Measurements from ENCODE around the gene IGSF9B. TPM values are rescaled to one million over a fixed set of nuclear protein-coding genes. Genes with fewer than 3 reads are reported as not detected.

The IGSF9B gene
- total RNA-seq, 1 donor from 2014 or later: 2.0 TPM

GRCh38 chr11:133938166-133938565, 18.6 kb downstream of the IGSF9B start:
- no peak for DNase-seq
- no peak overlapping the region for H3K27ac Mint-ChIP-seq
- ATAC-seq (ENCODE audit: low read depth): no peak
- POLR2A ChIA-PET: no interaction called here
- H3K4me3 Mint-ChIP-seq: no peak overlapping the region
- no peaks in the 10 kb centered on the region for H3K9me3 Mint-ChIP-seq
- no peaks in the 10 kb centered on the region for H3K36me3 Mint-ChIP-seq (ENCODE audit: low read depth)
- intact Hi-C loops (cut with micrococcal nuclease): no loop called here
- no peaks in the 10 kb centered on the region for H3K4me1 Mint-ChIP-seq
- H3K27me3 Mint-ChIP-seq: no peaks in the 10 kb centered on the region
- CTCF ChIA-PET: no interaction called here
- no peak for TF ChIP-seq CTCF (IDR thresholded peaks at IDR 0.05)

- Mint-ChIP-seq H3K9me3 (no peaks in the 10 kb centered on the region), H3K4me1 (no peaks in the 10 kb centered on the region), H3K4me3 (no peak overlapping the region), H3K36me3 (ENCODE audit: low read depth) (no peaks in the 10 kb centered on the region), H3K27ac (no peak overlapping the region), H3K27me3 (no peaks in the 10 kb centered on the region)
- DNase-seq: no peak
- intact Hi-C loops (cut with micrococcal nuclease): no loop called here
- no peak for ATAC-seq (ENCODE audit: low read depth)
- no peak for TF ChIP-seq CTCF (IDR thresholded peaks at IDR 0.05)
- CTCF ChIA-PET: no interaction called here
- POLR2A ChIA-PET: no interaction called here
These were observed 19.3 kb downstream of the IGSF9B start for GRCh38 chr11:133937468-133937867.

- Mint-ChIP-seq H3K4me3 (no peak overlapping the region), H3K9me3 (no peaks in the 10 kb centered on the region), H3K36me3 (ENCODE audit: low read depth) (no peaks in the 10 kb centered on the region), H3K27me3 (no peaks in the 10 kb centered on the region), H3K4me1 (no peaks in the 10 kb centered on the region), H3K27ac (no peak overlapping the region)
- no peak for ATAC-seq (ENCODE audit: low read depth)
- no peak for TF ChIP-seq CTCF (IDR thresholded peaks at IDR 0.05)
- POLR2A ChIA-PET: no interaction called here
- intact Hi-C loops (cut with micrococcal nuclease): no loop called here
- CTCF ChIA-PET: no interaction called here
- DNase-seq: no peak
These were observed 19.8 kb downstream of the IGSF9B start for GRCh38 chr11:133937015-133937414.

- POLR2A ChIA-PET: no interaction called here
- no peak for DNase-seq
- TF ChIP-seq CTCF (IDR thresholded peaks at IDR 0.05): no peak
- no peak overlapping the region for H3K27ac Mint-ChIP-seq
- no peak for ATAC-seq (ENCODE audit: low read depth)
- no peaks in the 10 kb centered on the region for H3K9me3 Mint-ChIP-seq
- H3K27me3 Mint-ChIP-seq: no peaks in the 10 kb centered on the region
- no peak overlapping the region for H3K4me3 Mint-ChIP-seq
- intact Hi-C loops (cut with micrococcal nuclease): no loop called here
- H3K4me1 Mint-ChIP-seq: no peaks in the 10 kb centered on the region
- CTCF ChIA-PET: no interaction called here
- no peaks in the 10 kb centered on the region for H3K36me3 Mint-ChIP-seq (ENCODE audit: low read depth)
These were observed 20.2 kb downstream of the IGSF9B start for GRCh38 chr11:133936592-133936991.

- H3K27ac Mint-ChIP-seq: no peak overlapping the region
- H3K27me3 Mint-ChIP-seq: no peaks in the 10 kb centered on the region
- DNase-seq (no peak), ATAC-seq (ENCODE audit: low read depth) (no peak)
- no peak overlapping the region for H3K4me3 Mint-ChIP-seq
- CTCF ChIA-PET: no interaction called here
- POLR2A ChIA-PET: no interaction called here
- intact Hi-C loops (cut with micrococcal nuclease): no loop called here
- no peaks in the 10 kb centered on the region for H3K36me3 Mint-ChIP-seq (ENCODE audit: low read depth)
- no peaks in the 10 kb centered on the region for H3K4me1 Mint-ChIP-seq
- TF ChIP-seq CTCF (IDR thresholded peaks at IDR 0.05): no peak
- H3K9me3 Mint-ChIP-seq: no peaks in the 10 kb centered on the region
These were observed 20.6 kb downstream of the IGSF9B start for GRCh38 chr11:133936136-133936535.
